DMS53 (cell line): ENCODE data around the gene SEPTIN2.
A peak's percentile ranks its signal among the peaks of the same experiment; 100 is the strongest.
"Not testable (repeated sequence)": the region's sequence is repeated elsewhere in the genome, so short reads cannot be mapped to it uniquely, and the experiment has no call there.

Experiments
- DNase-seq: peaks from one replicate; lab custom pipeline; 2025; lab: John Stamatoyannopoulos, UW

SEPTIN2 gene

GRCh38 chr2:241381872-241382271, 66.1 kb downstream of the SEPTIN2 start:
- no peak for DNase-seq

GRCh38 chr2:241385450-241385849, 69.7 kb downstream of the SEPTIN2 start:
- DNase-seq: not testable (repeated sequence)

GRCh38 chr2:241386519-241386918, 70.8 kb downstream of the SEPTIN2 start:
- no peak for DNase-seq

DNA sequence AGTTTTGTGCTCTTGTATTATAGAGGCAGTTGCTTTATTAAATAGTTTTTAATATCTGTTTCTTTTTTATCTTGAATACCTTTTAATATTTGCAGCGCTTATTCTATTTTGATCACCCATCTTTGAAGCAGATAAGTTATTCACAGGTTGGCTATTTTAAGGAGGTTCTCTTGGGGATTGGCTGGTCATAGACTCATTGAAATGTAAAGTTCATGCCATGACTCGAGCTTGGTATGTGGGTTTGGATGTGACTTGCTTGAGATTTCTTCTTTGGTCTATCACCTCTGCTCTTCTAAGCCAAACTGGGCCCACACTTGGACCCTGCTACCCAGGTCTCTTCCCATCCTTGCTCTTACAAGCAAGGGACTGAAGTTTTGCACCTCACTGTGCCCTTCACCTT, 74.0 kb downstream of the SEPTIN2 start:
- no peak for DNase-seq

- no peak for DNase-seq
Observed at GRCh38 chr2:241390301-241391206, 74.8 kb downstream of the SEPTIN2 start.

GRCh38 chr2:241391892-241392665, 76.4 kb downstream of the SEPTIN2 start:
- DNase-seq: peak; percentile 56

- not testable (repeated sequence) for DNase-seq
Observed at GRCh38 chr2:241392753-241393152, 77.0 kb downstream of the SEPTIN2 start.

- DNase-seq: no peak
Observed at GRCh38 chr2:241393524-241394196, 77.9 kb downstream of the SEPTIN2 start.

GRCh38 chr2:241396809-241397208, 81.1 kb downstream of the SEPTIN2 start:
- not testable (repeated sequence) for DNase-seq

GRCh38 chr2:241399941-241400922, 84.5 kb downstream of the SEPTIN2 start:
- DNase-seq: no peak
